T-helper 2 cell treated with Interferon-gamma antibody and Interleukin-4, amounts not matched to agents 100 ng/mL and 5 ng/mL, for 36 hours (primary cell): ENCODE data around the gene CARD11. TPM values are rescaled to one million over a fixed set of nuclear protein-coding genes. Genes with fewer than 3 reads are reported as not detected.
"Not testable (repeated sequence)": the region's sequence is repeated elsewhere in the genome, so short reads cannot be mapped to it uniquely, and the experiment has no call there.

Experiments used
- intact Hi-C: fragments of 100-400 bp; cut with micrococcal nuclease; formaldehyde crosslinking; loops from one replicate; pipeline ENCODE4 v1.15.1; 2023
- total RNA-seq: library from RNA; stranded (reverse); gene quantifications from 2 replicates; pipeline ENCODE4 v1.2.3, GENCODE V29; 2022

The CARD11 gene
- total RNA-seq, 1 donor from 2014 or later = 104 TPM

DNA sequence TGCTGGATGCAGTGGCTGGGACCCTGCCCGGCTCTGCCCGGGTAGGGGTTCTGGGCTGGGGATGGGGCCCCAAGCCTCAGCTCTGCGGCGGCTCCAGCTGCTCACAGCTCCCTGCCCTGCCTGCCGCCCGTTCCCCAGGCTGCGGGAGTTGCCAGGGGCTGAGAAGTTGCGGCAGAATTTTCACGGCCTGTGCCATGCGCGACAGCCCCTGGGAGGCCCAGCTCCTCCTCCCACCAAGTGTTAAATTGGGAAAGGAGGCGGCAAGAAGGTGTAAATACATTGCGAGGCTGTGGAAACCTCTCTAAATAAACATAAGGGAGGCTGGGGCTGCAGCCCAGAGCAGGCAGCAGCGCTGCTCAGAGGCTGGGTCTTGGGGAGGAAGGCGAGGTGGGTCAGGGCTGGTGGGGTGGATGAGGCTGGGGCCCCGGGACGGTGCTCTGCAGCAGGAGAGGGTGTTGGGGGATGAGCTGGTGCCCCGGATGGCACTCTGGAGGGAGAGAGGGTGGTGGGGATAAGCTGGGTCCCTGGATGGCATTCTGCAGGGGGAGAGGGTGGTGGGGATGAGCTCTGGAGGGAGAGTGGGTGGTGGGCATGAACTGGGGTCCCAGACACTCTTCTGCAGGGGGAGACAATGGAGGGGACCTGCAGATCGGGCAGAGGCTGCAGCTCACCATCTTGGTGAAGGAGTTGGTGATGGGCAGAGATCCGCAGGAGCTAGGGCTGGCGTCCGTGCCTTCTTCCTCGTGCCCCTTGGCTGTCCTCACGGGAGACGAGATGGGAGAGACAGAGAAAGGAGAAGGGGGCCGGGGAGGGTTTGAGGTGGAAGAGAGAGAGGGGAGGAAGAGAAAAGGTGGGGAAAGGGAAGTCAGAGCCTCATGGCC, 114.1 kb downstream of the CARD11 start:
- intact Hi-C loops = no loop called here

DNA sequence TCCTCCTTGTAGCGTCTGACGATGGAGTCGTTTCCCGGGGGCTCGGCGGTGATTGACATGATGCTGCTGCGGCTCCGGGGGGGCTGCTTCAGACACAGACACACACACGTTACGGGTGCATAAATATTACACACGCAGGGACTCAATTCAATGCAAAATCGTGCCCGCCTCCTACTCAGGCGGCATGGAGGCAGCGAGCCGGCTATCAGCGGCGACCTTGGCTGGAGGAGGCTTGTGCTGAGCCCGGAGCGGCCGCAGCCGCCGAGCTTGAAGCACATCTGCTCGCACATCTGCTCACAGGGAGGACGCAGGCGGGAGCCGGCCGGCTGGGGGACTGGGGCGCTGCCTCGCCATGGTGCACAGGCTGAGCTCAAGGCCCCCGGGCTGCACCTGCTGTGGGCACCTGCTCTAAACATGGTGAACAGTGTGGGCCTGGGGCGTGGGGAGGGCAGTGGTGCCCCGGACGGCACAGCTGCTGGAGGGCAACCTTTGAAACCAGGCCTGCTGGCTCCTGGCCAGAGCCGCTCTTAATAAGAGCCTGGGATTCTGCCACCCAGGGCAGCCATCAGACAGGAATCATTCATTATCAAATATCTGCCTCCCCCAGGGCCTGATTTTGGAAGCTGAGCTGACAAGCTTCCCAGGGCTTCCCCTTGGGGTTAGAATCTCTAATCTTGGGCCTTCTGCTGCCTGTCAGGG, 114.9 kb downstream of the CARD11 start:
- intact Hi-C loops = no loop called here

DNA sequence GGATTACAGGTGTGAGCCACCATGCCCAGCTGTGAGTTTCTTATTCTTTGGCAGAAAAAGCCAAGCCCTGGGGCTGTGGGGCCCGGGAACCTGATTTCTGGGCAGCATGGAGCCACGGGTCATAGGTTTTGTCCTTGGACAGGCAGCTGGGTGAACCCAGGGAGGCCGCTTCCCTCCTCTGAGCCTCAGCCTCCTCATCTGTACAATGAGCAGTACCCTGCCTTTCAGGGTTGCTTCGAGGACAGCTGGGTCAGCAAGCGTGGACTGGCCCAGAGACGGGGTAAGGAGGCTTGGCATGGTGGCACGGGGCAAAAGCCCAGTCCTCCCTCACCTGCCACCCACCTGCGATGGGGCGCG, 115.4 kb downstream of the CARD11 start:
- intact Hi-C loops = no loop called here

DNA sequence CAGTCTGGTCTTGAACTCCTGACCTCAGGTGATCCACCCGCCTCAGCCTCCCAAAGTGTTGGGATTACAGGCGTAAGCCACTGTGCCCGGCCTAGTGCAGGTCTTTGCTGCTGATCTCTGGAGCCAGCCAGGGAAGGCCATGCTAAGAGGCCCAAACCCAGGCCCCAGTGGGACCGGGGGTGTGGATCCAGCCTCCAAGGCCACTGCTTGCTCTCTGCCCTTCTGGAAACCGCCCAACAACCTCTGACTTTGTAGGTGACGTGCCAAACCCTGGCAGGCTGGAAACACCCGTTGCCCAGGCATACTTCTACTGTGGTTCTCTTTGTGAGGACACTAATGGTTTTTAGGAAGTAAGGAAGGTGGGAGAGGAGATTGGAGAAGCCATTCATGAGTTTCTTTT, 116.1 kb downstream of the CARD11 start:
- intact Hi-C loops = no loop called here

DNA sequence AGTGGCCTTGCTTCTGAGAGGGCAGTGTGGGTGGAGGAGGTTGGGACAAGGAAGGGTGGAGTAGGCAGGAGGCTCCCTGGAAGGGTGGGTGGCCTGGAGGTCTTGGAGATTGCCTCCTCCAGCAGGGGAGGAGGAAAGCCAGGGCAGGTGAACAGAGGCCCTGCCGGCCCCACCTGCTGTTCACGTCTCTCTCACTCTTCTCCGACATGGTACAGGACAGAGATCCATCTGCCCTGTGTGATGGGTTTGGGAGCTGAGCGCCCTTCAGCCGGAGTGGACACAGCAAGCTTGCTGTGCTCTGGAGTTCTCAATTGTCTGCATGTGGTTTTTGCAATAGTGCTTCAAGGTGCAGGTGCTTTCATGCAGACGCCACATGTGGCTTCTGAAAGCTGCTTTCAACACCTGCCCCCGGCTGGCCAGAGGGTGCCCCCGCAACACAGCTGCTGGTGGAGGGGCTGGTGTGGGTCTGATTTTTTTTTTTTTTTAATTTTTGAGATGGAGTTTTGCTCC, 116.7 kb downstream of the CARD11 start:
- intact Hi-C loops = no loop called here

DNA sequence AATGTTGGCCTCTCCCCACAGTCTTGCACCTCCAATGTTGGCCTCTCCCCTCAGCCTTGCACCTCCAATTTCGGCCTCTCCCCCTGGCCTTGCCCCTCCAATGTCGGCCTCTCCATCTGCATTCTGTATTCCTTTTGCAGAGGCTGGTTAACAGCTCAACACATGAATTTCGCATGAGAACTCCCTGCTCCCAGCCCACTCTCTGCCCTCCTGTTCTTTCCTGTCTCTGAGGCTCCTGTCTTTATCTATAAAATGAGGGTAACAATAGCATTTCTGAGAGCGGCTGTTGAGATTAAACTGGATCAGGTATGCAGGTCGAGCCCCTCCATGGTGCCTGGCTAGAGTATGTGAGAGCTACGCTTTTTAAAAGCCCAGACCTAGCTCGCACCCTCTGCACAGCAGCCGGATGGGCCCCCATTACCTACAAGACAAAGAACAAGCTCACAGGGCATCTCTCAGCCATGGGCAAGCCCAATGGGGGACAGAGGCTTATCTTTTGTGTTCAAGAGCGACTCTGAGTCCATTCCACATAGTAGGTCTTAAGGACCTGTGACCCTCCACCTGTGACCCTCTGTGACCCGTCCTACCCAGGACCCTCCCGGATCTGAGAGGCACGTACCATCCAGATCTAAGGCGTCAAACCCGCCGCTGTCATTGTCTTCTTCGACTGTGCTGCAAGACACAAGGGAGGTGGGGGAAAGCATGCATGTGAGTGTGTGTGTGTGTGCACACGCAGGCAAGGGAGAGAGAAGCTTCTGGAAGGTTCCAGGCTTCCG, 117.4 kb downstream of the CARD11 start:
- intact Hi-C loops = no loop called here

DNA sequence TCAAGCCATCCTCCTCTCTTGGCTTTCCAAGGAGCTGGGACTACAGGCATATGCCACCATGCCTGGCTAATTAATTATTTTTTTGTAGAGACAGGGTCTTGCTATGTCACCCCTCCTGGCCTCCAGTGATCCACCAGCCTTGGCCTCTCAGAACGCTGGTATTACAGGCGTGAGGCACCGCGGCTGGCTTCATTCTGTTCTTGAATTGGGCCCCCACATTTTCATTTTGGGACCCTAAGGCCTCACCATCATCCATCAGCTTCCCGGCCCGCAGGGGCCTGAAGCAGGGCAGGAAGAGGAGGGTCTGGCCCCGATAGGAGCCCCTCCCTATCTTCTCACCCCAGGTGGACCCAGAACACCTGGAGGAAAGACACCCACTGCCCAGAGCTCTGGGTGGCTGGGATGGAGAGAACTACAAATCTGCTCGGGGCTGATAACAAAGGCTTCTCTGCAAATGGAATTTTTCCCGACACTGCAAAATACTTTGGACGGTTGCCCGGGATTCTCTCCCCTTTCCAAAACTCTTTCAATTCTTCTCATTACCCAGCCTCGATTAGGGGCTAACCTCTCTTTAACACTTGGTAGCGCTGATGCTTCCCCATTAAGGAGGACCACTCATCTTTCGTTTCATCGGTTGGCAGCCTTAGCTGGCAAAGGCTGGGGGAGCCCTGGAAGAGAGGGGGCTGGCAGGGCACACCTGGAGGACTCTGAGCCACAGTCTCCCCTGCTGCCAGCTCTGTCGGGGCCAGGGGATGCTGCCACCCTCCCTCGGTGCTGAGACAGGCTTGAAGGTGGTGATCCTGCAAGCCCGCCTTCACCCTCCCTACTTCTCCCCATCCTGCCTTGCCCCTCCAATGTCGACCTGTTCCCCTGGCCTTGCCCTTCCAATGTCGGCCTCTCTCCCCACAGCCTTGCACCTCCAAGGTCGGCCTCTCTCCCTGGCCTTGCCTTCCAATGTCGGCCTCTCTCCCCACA, 118.5 kb downstream of the CARD11 start:
- intact Hi-C loops = no loop called here

DNA sequence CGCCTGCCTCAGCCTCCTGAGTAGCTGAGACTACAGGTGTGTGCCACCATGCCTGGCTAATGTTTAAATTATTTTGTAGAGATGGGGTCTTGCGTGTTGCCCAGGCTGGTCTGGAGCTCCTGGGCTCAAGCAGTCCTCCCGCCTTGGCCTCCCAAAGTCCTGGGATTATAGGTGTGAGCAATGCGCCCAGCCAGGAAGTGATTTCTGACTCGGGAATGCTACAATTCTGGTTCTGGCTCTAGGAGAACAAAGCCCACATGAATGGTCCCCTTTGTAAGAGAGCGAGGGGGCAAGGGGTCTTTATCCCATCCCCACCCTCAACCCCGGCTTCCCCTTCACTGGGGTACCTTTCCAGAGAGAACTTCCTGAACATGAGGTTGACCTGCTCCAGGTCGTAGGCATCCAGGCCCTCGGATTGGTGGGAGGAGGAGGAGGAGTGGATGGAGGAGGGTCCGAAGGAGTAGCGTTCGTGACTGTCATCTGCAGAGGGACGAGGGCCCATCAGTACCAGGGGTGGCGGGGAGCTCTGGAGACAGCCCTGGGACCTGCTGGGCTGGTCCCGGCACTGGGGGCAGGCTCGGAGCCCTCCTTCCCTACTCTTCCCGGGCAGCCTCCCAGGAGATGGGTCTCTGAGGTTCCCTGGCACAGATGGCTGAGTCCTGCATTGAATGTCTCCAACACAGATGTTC, 119.6 kb downstream of the CARD11 start:
- intact Hi-C loops = no loop called here

DNA sequence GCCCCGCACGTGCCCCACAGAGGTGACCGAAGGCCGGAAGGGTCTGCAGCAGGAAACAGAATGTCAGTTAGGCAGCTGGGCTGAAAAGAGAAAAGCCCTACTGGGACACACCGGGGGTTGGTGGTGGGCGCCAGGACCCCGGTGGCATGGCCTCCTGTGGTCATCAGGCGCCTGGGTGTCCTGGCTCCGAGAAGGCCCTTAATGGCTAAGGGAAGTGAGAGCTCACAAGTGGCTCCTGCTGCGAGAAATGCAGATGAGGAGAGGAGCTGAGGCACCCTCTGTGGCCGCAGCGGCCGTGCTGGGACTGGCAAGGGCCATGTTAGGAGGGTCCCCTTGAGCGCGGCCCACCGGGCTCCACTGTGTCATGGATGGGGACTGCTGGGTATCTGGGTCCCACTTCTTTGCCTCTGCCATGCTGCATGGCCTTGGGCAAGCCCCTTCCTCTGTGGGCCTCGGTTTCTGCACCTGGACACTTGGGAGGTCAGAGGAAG, 120.3 kb downstream of the CARD11 start:
- intact Hi-C loops = no loop called here

DNA sequence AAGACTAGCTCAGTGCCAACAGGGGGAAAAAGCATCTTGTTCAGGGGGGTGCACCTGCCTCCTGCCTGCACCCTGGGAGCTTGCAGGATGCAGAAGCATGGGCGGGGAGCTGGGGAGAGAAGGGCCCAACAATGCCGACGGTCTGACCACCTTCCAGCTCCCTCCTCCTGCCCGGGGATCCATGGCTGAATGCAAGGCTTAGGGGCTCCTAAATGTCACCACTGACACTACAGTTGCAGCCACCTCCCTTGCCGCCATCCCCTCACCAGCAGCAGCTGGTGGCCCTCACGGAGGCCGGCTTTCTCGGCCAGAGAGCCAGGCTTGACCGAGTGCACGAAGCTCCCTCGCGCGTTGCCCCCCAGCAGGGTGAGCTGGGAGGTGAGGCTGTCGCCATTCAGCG, 120.8 kb downstream of the CARD11 start:
- intact Hi-C loops = no loop called here

DNA sequence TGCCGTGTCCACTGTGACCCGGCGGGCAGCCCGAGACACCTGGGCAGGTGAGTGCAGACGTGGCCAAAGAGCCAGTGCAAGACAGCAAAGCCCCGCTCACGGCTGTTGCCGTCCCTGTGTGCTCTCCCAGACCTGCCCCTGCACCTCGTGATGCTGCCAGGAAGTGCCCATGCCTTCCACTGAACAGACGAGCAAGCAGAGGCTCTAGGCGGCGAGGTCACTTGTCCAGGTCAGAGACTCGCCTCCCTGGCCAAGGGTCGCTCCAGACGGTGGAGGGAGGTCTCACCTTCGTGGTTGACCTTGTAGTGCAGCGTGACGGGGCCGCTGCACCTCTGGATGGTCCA, 121.3 kb downstream of the CARD11 start:
- intact Hi-C loops = no loop called here

DNA sequence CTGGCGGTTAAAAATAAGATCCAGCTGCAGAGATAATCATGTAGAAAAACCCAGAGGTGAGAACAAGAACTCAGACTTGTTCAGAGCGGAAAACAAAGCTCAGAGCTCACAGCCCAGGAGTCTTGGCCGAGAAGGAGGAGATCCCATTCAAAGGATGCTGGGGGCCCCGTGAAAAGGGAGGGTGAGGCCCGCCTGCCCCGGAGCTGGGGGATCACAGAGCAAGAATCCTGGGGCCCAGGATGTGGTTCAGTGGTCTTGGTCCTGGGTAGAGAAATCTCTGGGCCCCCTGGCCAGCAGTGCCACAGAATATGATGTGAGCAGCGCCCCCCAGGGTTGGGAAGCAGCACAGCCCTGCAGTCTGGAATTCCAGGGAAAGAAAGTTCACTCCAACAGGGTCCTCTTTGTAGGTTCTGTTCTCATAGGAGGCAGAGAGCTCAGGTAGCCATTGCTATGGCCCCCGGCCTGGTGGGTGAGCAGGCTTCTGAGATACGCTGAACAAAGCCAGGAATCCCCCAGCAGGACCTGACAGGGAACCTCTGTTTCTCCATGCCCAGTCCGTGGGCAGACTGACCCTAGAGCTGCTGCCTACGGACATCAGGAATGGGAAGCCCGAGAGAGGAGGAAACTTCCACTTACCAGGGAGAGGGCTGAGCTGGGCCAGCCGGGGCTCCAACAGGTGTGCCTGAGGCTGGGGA, 121.9 kb downstream of the CARD11 start:
- intact Hi-C loops = no loop called here

DNA sequence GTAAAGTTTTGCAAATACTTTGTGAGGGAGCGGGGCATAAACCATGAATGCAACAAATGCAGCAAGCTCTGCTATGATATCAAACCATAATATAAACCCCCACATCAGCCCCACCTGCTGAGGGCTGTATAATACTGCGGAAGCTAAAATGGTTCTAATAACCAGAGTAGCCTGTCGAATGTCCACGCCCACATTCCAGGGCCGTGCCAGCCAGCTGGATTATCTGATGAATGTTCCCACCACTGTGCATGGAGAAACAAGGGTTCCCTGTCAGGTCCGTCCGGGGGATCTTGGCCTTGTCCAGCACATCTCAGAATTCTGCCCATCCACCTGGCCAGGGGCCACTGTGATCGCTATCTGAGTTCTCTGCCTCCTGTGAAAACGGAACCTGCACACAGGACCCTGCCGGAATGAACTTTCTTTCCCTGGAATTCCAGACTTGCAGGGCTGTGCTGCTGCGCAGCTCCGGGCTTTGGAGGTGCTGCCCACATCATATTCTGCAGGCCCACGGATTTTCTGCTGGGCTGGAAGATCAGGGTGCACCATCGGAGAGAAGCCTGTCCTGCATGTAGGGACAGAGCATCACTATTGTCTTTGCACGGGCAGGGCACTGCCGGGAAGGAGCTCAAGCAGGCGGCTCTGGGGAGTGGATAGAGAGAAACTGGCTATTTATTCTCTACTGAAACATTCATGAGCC, 122.6 kb downstream of the CARD11 start:
- intact Hi-C loops = no loop called here

DNA sequence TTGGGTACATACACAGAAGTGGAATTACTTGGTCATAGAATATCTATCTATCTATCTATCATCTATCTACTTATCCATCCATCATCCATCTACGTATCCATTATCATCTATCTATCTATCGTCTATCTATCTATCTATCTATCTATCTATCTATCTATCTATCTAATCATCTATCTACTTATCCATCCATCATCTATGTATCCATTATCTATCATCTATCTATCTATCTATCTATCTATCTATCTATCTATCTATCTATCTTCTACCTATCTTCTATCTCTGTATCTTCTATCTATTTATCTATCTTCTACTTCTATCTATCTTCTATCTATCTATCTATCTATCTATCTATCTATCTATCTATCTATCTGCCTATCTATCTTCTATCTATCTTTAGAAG, 123.2 kb downstream of the CARD11 start:
- intact Hi-C loops = not testable (repeated sequence)

DNA sequence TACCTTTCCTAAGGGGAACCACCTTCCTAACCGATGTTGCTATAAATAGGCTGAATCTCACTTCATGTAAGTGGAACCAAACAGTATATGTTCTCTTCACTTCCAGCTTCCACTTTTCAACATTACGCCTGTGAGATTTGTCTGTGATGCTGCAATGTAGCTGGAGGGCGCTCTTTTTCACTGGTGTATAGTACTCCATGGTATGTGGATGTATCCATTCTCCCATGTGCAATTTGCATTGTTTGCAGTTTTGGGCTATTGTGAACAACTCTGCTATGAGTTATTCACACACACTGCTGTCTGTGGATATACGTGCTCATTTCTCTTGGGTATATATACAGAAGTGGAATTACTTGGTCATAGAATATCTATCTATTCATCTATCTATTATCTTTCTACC, 123.6 kb downstream of the CARD11 start:
- intact Hi-C loops = no loop called here

DNA sequence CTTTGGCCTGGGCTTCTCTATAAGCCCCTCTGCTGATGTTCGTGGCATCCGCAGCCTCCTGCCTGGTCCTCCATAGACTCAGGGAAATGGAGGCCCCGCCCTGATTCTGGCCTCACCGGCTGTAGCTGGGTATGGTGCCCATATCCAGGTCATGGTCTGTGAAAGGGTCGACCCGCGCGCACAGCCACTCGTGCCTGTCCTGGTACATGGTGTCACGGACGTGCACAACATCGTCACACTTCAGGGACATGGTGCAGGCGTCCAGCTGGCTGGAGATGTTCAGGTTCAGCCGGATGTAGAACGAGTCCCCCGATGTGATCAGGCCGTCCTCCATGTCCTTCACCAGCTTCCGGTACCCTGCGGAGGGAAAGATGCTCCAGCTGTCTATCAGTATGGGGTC, 124.4 kb downstream of the CARD11 start:
- intact Hi-C loops = no loop called here

DNA sequence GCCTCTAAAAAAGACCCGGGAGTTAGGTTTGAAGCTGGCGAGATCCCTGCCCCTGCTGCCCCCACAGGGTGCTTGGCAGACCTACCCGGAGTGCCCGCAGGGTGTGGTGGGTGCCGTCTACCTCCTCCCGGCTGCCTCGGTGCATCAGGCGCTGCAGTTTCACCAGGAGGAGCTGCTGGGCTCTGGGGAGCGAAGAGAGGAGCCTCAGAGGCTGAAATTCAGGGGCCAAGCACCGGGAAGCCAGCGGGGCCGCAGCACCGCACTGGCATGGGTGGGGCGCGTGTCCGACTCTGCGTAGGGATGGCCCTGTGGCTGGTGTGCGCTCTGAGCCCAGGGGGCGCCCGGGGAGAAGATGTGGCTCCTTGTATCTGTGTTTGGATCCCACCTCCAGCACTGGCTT, 125.3 kb downstream of the CARD11 start:
- intact Hi-C loops = no loop called here

DNA sequence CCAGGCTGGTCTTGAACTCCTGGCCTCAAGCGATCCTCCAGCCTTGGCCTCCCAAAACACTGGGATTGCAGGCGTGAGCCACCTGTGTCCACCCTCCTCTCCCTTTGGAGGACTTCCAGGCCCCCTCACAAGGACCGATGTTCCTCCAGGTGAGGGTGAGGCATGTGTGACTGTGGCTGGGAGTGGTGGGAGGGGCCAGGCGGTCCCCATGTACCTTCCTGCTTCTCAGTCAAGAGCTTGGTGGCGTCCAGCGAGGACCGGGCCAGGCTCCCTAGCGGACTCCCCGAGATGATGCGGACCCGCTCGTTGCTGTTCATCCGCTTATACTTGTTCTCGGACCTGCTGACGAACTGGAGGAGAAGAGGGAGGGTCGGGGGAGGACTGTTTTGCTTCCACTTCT, 128.6 kb downstream of the CARD11 start:
- intact Hi-C loops = no loop called here
